ENCODE measurements around the gene GNAT2.
A peak's percentile ranks its signal among the peaks of the same experiment; 100 is the strongest.

GNAT2 gene

GRCh38 chr1:109626682-109627408, 7.4 kb upstream of the GNAT2 start:
- H3K4me3 ChIP-seq (ENCODE audit: low read length), result no peak overlapping the region
- no peak for TF ChIP-seq ZNF274 (IDR thresholded peaks at IDR 0.05; ENCODE audit: low read depth, low read length)

- H3K4me3 ChIP-seq (ENCODE audit: low read length), result no peak overlapping the region
- no peak for TF ChIP-seq ZNF274 (IDR thresholded peaks at IDR 0.05; ENCODE audit: low read depth, low read length)
These were observed 6.5 kb upstream of the GNAT2 start for GRCh38 chr1:109625601-109626560.

GRCh38 chr1:109625176-109625575, 5.8 kb upstream of the GNAT2 start:
- no peak overlapping the region for H3K4me3 ChIP-seq (ENCODE audit: low read length)
- TF ChIP-seq ZNF274 (IDR thresholded peaks at IDR 0.05; ENCODE audit: low read depth, low read length), result no peak

DNA sequence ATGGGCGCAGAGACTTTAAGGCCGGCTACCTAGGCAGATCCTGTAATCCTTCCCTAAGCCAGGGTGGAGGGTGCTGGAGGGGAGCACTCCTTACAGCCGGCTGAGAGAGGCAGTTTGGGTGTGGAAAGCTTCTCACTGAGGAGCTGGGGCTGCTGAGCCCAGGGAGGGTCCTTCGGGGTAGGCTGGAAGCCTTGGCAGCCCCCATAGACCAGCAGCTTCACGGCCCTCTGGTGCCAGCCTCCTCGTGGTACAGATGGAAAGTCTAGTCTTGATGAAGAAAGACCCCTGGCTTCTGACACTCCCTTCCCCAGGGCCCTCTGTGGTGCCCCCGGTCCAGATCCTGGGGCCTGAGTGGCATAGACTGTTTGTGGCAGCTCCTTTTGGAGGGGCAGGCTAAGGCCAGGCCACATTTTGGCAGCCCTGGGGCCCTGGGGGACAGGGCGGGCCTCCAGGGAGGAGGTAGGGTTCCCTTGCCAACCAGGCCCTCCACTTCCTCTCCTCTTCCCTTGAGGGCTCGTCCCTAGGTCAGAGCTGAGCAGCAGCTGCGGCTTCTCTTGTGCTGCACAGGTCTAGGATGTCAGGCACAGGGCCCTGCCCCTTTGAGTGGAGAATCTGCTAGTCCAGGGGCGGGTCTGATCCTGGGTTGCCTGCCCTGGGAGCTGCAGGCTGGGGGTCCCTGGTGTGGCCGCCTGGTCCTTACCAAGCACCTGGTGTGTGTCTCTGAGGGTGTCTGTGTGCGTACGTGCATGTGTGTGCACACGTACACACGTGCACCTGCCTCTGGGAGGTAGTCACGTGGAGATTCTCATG, 5.0 kb upstream of the GNAT2 start:
- TF ChIP-seq ZNF274 (IDR thresholded peaks at IDR 0.05; ENCODE audit: low read depth, low read length), result no peak
- peak overlapping the region; percentile 3; the same call in 1 of the 2 replicates for H3K4me3 ChIP-seq (ENCODE audit: low read length)

DNA sequence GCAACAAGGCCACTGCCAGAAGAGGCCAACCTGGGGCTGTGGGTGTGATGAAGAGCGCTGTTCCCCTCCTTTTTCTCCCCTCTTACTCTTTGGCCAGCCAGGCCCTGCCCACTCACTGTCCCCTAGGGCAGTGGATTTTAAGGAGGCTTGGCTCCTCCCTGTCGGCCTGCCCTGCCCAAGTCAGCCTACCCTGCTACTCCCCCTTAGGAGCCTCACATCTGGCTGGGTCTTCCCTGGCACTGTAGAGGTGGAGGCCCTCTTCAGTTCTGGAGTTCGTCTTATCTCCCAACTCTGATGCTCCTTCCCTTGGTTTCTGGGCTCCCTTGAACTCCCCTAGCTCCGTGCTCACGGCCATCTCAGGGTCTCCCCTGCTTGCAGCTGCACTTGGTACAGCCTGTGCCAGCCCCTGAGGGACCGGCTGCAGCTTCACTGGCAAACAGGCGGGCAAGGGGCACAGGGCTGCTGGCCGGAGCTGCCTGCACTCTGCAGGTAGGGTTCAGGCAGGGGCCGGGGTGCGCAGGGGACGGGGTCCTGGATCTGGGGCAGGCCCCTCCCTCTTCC, 4.3 kb upstream of the GNAT2 start:
- peak overlapping the region; percentile 1; the same call in 1 of the 2 replicates for H3K4me3 ChIP-seq (ENCODE audit: low read length)
- no peak for TF ChIP-seq ZNF274 (IDR thresholded peaks at IDR 0.05; ENCODE audit: low read depth, low read length)

DNA sequence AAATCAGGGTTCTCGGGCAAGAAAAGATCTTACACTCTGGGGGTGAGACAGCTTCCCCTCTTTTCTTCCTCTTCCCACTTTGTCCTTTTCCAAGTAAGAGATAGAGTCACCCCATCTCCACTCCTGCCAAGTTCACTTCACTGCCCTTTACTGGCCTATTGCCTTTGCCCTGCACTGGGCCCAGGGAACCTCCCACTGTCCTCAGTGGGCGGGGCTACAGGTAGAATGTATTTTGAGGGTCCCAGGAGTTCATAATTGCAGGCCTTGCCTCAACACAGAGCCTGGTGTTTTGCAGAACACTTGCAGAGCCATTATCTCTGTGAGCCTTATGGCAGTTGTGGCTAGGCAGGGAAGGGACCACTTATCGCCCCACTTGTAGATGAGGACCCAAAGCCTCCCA, 3.5 kb upstream of the GNAT2 start:
- H3K4me3 ChIP-seq (ENCODE audit: low read length), result no peak overlapping the region
- no peak for TF ChIP-seq ZNF274 (IDR thresholded peaks at IDR 0.05; ENCODE audit: low read depth, low read length)

- TF ChIP-seq ZNF274 (IDR thresholded peaks at IDR 0.05; ENCODE audit: low read depth, low read length), result no peak
- no peak overlapping the region; the same call in 1 of the 2 replicates for H3K4me3 ChIP-seq (ENCODE audit: low read length)
These were observed 2.9 kb upstream of the GNAT2 start for GRCh38 chr1:109622137-109622892.

DNA sequence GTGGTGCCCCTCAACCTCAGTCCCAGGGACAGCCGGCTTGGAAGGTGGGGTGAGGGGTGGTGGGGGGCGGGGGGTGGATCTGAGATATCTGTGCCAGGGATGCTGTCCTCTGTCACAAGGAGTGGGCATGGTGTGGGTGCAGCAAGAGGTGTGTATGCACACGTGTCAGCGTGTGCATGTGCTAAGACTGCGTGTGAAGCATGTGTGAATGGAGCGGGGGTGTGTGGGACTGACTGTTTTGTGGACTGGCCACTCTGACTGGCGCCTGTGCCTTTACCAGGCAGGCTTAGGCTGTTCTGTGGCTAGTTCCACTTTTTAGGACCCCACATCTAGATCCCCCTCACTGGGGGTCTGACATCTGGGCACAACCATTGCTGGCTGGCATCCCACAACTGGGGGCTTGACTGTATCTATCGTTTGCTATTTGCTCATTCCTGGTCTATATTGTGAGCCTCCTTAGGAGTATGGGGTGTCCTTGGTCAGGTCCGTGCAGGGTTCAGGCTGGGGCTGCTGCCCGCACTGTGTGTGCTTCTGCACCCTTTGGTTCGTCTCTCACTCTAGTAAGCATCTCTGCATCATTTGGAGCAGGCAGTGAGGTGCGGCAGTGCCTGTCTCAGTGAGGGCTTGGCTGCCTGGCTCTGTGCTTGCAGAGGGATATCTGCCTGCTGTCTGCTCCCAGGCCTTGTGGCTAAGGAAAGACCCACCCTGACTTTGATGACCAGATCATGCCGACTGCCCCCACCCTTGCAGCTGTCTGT, 2.1 kb upstream of the GNAT2 start:
- no peak for TF ChIP-seq ZNF274 (IDR thresholded peaks at IDR 0.05; ENCODE audit: low read depth, low read length)

DNA sequence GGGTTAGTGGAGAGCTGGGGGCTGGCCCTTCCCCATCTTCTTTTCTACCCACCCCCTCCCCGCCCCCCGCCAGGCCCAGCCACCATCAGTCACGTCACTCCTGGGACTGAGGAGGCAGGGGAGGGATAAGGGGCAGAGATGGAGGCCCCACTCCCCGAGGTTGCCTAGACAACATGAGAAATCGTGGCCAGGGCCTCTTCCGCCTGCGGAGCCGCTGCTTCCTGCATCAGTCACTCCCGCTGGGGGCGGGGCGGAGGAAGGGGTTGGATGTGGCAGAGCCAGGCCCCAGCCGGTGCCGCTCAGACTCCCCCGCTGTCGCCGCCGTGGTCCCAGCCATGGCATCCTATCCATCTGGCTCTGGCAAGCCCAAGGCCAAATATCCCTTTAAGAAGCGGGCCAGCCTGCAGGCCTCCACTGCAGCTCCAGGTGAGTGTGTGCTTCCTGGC, 1.4 kb upstream of the GNAT2 start:
- peak overlapping the region; percentile 95 for H3K4me3 ChIP-seq (ENCODE audit: low read length)
- no peak for TF ChIP-seq ZNF274 (IDR thresholded peaks at IDR 0.05; ENCODE audit: low read depth, low read length)

More for the DNA sequence above, 2.1 kb upstream of the GNAT2 start:
- peak overlapping the region; percentile 95 for H3K4me3 ChIP-seq (ENCODE audit: low read length)

- H3K4me3 ChIP-seq (ENCODE audit: low read length), result peak overlapping the region; percentile 95
- no peak for TF ChIP-seq ZNF274 (IDR thresholded peaks at IDR 0.05; ENCODE audit: low read depth, low read length)
These were observed 980 bp upstream of the GNAT2 start for GRCh38 chr1:109620401-109620791.

DNA sequence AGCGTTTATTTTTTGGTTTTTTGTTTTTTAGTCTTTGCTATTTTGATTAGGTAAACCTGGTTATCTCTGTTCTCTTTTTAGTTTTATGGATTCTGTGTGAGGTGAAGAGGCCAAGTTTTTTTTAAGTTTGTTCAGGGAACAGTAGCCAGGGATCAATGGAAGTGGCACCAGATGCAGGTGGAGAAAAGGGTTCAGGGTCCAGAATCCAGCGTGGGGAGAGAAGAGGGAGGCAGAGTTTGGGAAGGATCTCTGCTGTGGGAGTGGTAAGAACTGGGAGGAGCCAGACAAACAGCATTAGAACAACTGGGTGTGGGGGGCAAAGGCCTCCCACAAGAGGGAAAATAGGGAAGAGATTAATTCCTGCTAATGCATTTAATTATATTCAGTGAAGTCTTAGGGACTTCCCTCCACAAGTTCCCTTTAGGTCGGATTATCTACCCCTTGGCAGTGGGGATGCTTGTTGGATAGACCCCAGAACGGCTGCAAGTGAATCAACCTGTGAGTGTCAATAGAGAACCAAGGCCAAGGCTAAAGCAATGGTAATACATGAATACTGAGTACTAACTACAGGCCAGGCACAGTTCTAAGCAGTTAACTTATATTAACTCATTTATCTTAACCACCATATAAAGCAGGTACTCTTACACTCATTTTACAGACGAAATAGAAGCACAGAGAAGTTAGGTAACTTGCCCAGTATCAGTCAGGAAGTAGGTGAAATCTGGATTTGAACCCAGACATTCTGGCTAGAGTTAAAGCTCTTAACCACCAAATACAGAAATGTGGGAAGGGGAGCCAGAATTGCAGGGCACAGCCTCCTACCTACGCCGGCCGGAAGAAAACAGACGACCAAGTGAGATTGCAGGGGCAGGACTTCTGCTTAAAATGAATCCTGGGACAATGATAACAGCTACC, 498 bp downstream of the GNAT2 start:
- peak overlapping the region; percentile 95; the same call in 1 of the 2 replicates for H3K4me3 ChIP-seq (ENCODE audit: low read length)
- TF ChIP-seq ZNF274 (IDR thresholded peaks at IDR 0.05; ENCODE audit: low read depth, low read length), result no peak

All from GM08714 (cell line).